Jurkat, Clone E6-1 (cell line): ENCODE measurements around the gene JAM3. TPM values are rescaled to one million over a fixed set of nuclear protein-coding genes. Genes with fewer than 3 reads are reported as not detected.
A peak's percentile ranks its signal among the peaks of the same experiment; 100 is the strongest.

Experiments
- DNase-seq: peaks from one replicate; pipeline ENCODE4 v3.0.0-alpha.2; 2011; ENCODE audit warnings: low read depth, low spot score
- H3K4me3 ChIP-seq: 2 replicates; pipeline ENCODE4 v1.5.1; 2011; ENCODE audit warnings: mild to moderate bottlenecking, low read length, control low read depth, moderate library complexity
- polyA plus RNA-seq: library from polyadenylated mRNA; unstranded; fragments of >200 nt; gene quantifications from one replicate; pipeline ENCODE4 v1.2.1, GENCODE V29; 2012; ENCODE audit warnings: missing spikeins; ENCODE audit not compliant: insufficient read length, insufficient read depth

JAM3 gene
- polyA plus RNA-seq, result 42.8 TPM

GRCh38 chr11:134068829-134069425 is at the start of gene JAM3:
Gene JAM3 (plus strand): TSS chr11:134069072. CDS start chr11:134069084, 12 bp downstream.
- DNase-seq, result peak; percentile 89
- peak within 1 kb of the TSS; percentile 70 for H3K4me3 ChIP-seq

- DNase-seq, result no peak
- no peak overlapping the region for H3K4me3 ChIP-seq
These were observed 49.4 kb upstream of the JAM3 start for GRCh38 chr11:134019500-134019899.

DNA sequence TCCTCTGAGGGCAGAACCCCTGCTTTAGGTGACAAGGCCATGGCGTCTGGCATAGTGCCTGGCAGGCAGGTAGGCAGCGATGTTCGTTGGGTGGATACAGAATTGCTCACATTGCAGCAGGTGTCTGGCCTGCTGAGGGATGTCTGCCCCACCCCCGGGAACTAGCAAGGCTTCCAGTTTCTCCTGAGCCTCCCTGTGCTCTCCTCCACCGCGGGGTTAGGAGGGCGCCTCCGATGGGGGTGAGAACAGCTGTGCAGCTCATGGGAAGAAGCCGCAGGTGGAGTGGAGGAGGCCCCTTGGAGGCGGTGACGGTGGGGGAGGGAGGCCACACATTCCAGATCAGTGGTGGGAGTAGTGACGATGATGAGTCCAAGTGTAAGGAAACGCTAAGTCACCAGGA is 48.3 kb upstream of the JAM3 start:
- DNase-seq, result no peak
- no peak overlapping the region for H3K4me3 ChIP-seq

- H3K4me3 ChIP-seq, result no peak overlapping the region
- no peak for DNase-seq
These were observed 47.5 kb upstream of the JAM3 start for GRCh38 chr11:134021326-134021725.

- no peak overlapping the region for H3K4me3 ChIP-seq
- no peak for DNase-seq
These were observed 46.1 kb upstream of the JAM3 start for GRCh38 chr11:134022748-134023147.

DNA sequence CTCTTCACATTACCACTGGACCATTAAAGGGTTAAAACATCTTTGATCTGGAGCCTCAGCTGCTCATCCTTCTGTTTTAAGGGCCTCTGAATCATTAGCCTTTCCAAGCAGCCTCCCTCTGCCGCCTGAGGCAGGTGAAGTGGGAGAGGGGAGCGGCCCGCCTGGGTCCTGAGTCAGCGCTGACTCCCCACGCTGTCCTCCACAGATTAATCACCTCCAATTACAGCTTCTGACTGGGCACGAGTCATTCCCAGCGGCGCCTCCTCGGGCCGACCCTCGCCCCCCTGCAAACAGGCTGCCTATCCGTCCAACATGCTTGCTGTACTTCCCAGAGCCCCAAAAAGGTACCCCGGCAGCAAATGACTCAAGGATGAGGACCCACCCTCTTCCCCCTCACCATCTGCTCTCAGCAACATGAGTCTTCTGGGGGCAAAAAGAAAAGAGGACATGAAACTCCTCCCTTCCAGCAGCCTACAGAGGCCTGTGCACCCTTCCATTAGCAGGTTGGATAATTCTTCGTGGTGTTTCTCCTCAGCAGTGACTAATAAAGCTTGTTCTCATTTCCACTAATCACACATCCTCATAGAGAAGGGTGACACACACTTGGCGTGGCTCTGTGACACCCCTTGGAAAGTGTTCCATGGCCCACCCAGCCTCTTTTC is 44.3 kb upstream of the JAM3 start:
- no peak overlapping the region for H3K4me3 ChIP-seq
- DNase-seq, result no peak

GRCh38 chr11:134025082-134025429 is 43.8 kb upstream of the JAM3 start:
- no peak overlapping the region for H3K4me3 ChIP-seq
- DNase-seq, result no peak

DNA sequence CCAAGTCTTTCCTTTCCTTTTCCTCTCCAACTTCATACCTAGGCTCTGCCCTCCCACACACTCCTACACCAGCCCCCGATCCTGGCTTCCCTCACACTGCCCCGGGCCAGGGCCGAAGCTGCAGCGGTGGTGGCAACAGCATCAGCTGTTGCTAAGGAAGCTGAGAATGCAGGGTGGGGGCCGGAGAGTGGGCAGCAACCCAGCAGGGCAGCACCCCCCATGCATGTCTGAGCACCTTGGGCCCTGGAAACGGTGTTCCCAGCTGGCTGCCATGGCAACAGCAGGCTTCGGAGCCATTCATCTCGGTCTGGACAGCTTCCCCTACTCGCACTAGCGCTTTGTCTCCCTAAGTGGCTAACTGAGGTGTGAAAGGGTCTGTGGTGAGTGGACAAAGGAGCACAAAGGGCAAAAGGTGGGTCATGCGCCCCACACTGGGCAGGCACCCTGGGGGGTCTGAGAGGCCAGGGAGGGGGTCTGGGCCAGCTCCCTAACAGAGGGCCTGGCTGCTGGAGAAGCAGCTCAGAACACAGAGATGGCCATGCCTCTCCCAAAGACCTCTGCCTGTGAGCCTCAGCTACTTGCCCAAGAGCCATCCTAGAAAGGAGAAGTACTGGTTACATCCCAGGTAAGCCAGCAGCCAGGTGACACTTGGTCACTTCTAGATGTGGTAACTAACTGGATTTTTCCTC is 42.1 kb upstream of the JAM3 start:
- H3K4me3 ChIP-seq, result no peak overlapping the region
- no peak for DNase-seq

GRCh38 chr11:134027671-134028070 is 41.2 kb upstream of the JAM3 start:
- DNase-seq, result peak; percentile 89
- H3K4me3 ChIP-seq, result no peak overlapping the region

GRCh38 chr11:134028368-134028920 is 40.4 kb upstream of the JAM3 start:
- no peak for DNase-seq
- H3K4me3 ChIP-seq, result no peak overlapping the region

DNA sequence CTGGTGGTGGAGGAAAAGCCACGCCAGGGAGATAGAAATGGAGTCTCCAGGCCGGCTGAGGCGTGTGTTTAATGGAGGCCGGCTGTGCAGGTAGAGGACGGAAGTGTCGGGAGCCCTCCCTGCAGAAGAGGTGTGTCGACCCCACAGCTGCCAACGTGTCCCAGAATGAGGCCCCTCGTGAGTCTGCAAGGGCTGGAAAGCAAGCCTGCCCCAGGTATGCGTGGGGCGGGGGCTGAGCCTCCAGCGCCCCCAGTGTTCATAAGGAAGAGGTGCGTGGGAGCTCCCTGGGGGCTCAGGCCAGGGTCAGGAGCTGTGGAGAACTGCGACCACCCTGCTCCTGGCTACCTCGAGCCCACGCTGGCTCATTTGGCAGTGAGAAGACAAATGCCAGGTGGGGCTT is 38.0 kb upstream of the JAM3 start:
- H3K4me3 ChIP-seq, result no peak overlapping the region
- DNase-seq, result no peak

DNA sequence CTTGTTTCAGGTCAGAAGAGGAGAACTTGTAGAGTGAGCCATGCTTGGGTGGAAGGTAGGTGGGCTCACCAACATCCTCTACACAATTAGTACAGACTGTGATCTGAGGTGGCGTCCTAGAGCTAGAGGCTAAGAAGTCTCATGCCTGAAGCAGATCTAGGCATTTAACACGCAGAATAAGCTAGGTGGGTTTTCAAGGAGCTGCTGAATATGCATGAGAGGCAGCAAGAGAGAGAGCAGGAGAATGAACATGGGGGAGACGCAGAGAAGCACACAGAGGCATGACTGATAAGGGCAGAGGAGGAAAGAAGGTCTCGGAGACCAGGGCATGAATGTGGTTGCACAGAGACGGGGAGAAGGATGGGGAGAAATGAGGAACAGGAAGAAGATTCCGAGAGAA is 36.8 kb upstream of the JAM3 start:
- H3K4me3 ChIP-seq, result no peak overlapping the region
- no peak for DNase-seq

- H3K4me3 ChIP-seq, result peak overlapping the region; percentile 11; the same call in 1 of the 2 replicates
- peak; percentile 69 for DNase-seq
These were observed 36.3 kb upstream of the JAM3 start for GRCh38 chr11:134032501-134033091.

GRCh38 chr11:134033276-134033675 is 35.6 kb upstream of the JAM3 start:
- DNase-seq, result no peak
- H3K4me3 ChIP-seq, result peak overlapping the region; percentile 11; the same call in 1 of the 2 replicates

GRCh38 chr11:134033696-134034491 is 35.0 kb upstream of the JAM3 start:
- peak; percentile 84 for DNase-seq
- peak overlapping the region; percentile 13; the same call in 1 of the 2 replicates for H3K4me3 ChIP-seq

DNA sequence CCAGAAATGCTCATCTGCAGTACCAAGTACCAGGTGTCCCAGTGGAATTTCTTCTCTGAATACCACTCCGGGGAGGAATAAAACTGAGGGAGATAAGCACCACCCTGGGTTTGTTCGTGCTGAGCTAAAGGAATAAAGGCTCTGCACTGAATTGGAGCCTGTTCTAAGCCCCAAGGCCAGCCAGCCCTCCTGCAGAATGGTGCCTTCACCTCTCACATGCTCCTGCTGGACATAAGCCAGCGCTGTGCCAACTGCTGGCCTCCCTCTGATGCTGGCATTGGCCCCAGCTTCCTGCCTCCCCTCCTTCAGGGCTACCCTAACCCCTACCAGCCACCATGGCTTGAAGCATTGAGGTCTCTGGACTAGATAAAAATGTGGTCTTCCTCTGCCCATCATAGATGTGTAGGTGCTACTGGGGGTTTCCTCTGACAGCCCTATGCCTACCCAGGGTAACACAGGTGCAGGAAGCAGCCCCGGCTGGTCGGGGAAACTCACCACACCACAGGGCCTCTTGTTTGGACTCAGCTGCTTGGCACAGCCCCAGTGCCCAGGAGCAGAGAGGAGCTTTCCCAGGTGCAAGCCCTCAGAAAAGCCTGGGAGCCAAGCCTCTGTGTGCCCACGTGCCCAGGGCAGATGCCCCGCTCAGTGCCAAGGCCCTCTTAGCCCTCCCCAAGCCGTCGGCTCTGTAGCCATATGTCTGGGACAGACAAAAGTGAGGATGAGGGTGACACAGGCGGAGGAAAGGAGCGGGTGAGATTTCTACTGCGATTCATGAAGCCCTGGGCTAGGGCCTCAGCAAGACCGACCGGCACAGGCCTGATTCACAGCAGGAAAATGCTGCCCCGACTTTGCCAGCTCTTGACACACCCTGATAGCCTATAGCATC is 34.1 kb upstream of the JAM3 start:
- peak; percentile 72 for DNase-seq
- H3K4me3 ChIP-seq, result peak overlapping the region; percentile 13

- DNase-seq, result no peak
- peak overlapping the region; percentile 60 for H3K4me3 ChIP-seq
These were observed 32.3 kb upstream of the JAM3 start for GRCh38 chr11:134036492-134037045.
